Activated CD4-positive, alpha-beta T cell treated with anti-CD3 and anti-CD28 coated beads, Interleukin-2, amount 10 ng/mL, durations not matched to agents 24 days and 14 days (primary cell): ENCODE results near the gene PGC. TPM values are rescaled to one million over a fixed set of nuclear protein-coding genes. Genes with fewer than 3 reads are reported as not detected.

Experiments
- DNase-seq: peaks from one replicate; pipeline ENCODE4 v3.0.0; 2022
- H3K27ac Mint-ChIP-seq: one replicate; pipeline ENCODE4 v1.8.0; 2022; ENCODE audit warnings: mild to moderate bottlenecking, mixed read lengths
- H3K27me3 Mint-ChIP-seq: one replicate; pipeline ENCODE4 v1.8.0; 2022; ENCODE audit warnings: mixed read lengths
- H3K36me3 Mint-ChIP-seq: one replicate; pipeline ENCODE4 v1.8.0; 2022; ENCODE audit warnings: low read depth, mild to moderate bottlenecking, mixed read lengths
- H3K4me1 Mint-ChIP-seq: one replicate; pipeline ENCODE4 v1.8.0; 2021; ENCODE audit warnings: mixed read lengths
- H3K4me3 Mint-ChIP-seq: one replicate; pipeline ENCODE4 v1.8.0; 2022; ENCODE audit warnings: mild to moderate bottlenecking, moderate library complexity, mixed read lengths
- H3K9me3 Mint-ChIP-seq: one replicate; pipeline ENCODE4 v1.8.0; 2021; ENCODE audit warnings: mixed read lengths
- intact Hi-C: fragments of 100-400 bp; cut with micrococcal nuclease; formaldehyde crosslinking; loops from one replicate; pipeline ENCODE4 v1.15.1; 2023
- total RNA-seq: library from RNA; stranded (reverse); gene quantifications from 2 replicates; pipeline ENCODE4 v1.2.3, GENCODE V29; 2022

The PGC gene
- total RNA-seq, 1 donor from 2014 or later = not detected

- H3K4me3 Mint-ChIP-seq = no peak overlapping the region
- intact Hi-C loops = no loop called here
- H3K27ac Mint-ChIP-seq = no peak overlapping the region
- no peaks in the 10 kb centered on the region for H3K4me1 Mint-ChIP-seq
- H3K27me3 Mint-ChIP-seq = no peaks in the 10 kb centered on the region
- no peaks in the 10 kb centered on the region for H3K9me3 Mint-ChIP-seq
- DNase-seq = no peak
- peaks cover 5% of the 10 kb centered on the region for H3K36me3 Mint-ChIP-seq
Observed at GRCh38 chr6:41692080-41692675, 55.0 kb downstream of the PGC start.

- Mint-ChIP-seq H3K36me3 (peaks cover 5% of the 10 kb centered on the region), H3K9me3 (no peaks in the 10 kb centered on the region), H3K4me1 (no peaks in the 10 kb centered on the region), H3K27ac (no peak overlapping the region), H3K4me3 (no peak overlapping the region), H3K27me3 (no peaks in the 10 kb centered on the region)
- DNase-seq = no peak
- intact Hi-C loops = no loop called here
Observed at GRCh38 chr6:41691426-41692079, 55.6 kb downstream of the PGC start.

GRCh38 chr6:41690541-41691330 lies 56.5 kb downstream of the PGC start:
- Mint-ChIP-seq H3K36me3 (peaks cover 5% of the 10 kb centered on the region), H3K9me3 (no peaks in the 10 kb centered on the region), H3K27me3 (no peaks in the 10 kb centered on the region), H3K4me1 (no peaks in the 10 kb centered on the region), H3K4me3 (no peak overlapping the region), H3K27ac (no peak overlapping the region)
- intact Hi-C loops = no loop called here
- no peak for DNase-seq

GRCh38 chr6:41689171-41690008 lies 57.8 kb downstream of the PGC start:
- DNase-seq = no peak
- H3K36me3 Mint-ChIP-seq = peaks cover 7% of the 10 kb centered on the region
- no peaks in the 10 kb centered on the region for H3K4me1 Mint-ChIP-seq
- no peaks in the 10 kb centered on the region for H3K9me3 Mint-ChIP-seq
- no peak overlapping the region for H3K27ac Mint-ChIP-seq
- intact Hi-C loops = no loop called here
- no peaks in the 10 kb centered on the region for H3K27me3 Mint-ChIP-seq
- H3K4me3 Mint-ChIP-seq = no peak overlapping the region

- H3K4me1 Mint-ChIP-seq = peaks cover 3% of the 10 kb centered on the region
- H3K36me3 Mint-ChIP-seq = peaks cover 7% of the 10 kb centered on the region
- no peaks in the 10 kb centered on the region for H3K9me3 Mint-ChIP-seq
- no peak overlapping the region for H3K27ac Mint-ChIP-seq
- no peak for DNase-seq
- H3K27me3 Mint-ChIP-seq = no peaks in the 10 kb centered on the region
- no peak overlapping the region for H3K4me3 Mint-ChIP-seq
- intact Hi-C loops = no loop called here
Observed at GRCh38 chr6:41688256-41688965, 58.8 kb downstream of the PGC start.

GRCh38 chr6:41687501-41688175 lies 59.6 kb downstream of the PGC start:
- Mint-ChIP-seq H3K9me3 (no peaks in the 10 kb centered on the region), H3K27me3 (no peaks in the 10 kb centered on the region), H3K4me3 (no peak overlapping the region), H3K27ac (no peak overlapping the region), H3K4me1 (peaks cover 4% of the 10 kb centered on the region), H3K36me3 (peaks cover 7% of the 10 kb centered on the region)
- no peak for DNase-seq
- intact Hi-C loops = no loop called here

Other genes starting within 250 kb of the PGC start
- gene FOXP4, start 201.0 kb downstream of the PGC start, total RNA-seq = 16.9 and 17.6 TPM in 2 replicates
- gene MDFI, start 108.9 kb downstream of the PGC start, total RNA-seq = not detected in 2 replicates
- gene TFEB, start 11.8 kb downstream of the PGC start, total RNA-seq = 14.1 and 14.9 TPM in 2 replicates
- 4.7 and 6.8 TPM in 2 replicates for gene FRS3, start 32.5 kb upstream of the PGC start, total RNA-seq
- gene PRICKLE4, start 33.4 kb upstream of the PGC start, total RNA-seq = not detected in 2 replicates
- gene TOMM6, start 40.3 kb upstream of the PGC start, total RNA-seq = 367 and 376 TPM in 2 replicates
- 5.8 and 6.3 TPM in 2 replicates for gene USP49, start 148.0 kb upstream of the PGC start, total RNA-seq
- gene MED20, start 173.7 kb upstream of the PGC start, total RNA-seq = 21.9 and 22.8 TPM in 2 replicates
- 79.6 and 81.4 TPM in 2 replicates for gene BYSL, start 174.1 kb upstream of the PGC start, total RNA-seq
- 483 and 491 TPM in 2 replicates for gene CCND3, start 194.4 kb upstream of the PGC start, total RNA-seq